MV-4-11 (cell line): ENCODE data around the gene PHACTR1.

Source experiments
- DNase-seq: peaks from one replicate; lab custom pipeline; 2025; lab: John Stamatoyannopoulos, UW

The PHACTR1 gene

GRCh38 chr6:12951415-12951814 lies 234.8 kb downstream of the PHACTR1 start:
- DNase-seq = no peak

GRCh38 chr6:12952318-12952717 lies 235.8 kb downstream of the PHACTR1 start:
- no peak for DNase-seq

GRCh38 chr6:12955956-12956355 lies 239.4 kb downstream of the PHACTR1 start:
- DNase-seq = no peak

- no peak for DNase-seq
Observed at GRCh38 chr6:12956991-12957320, 240.4 kb downstream of the PHACTR1 start.

- peak; percentile 19 for DNase-seq
Observed at GRCh38 chr6:12957321-12958051, 240.9 kb downstream of the PHACTR1 start.

- DNase-seq = no peak
Observed at GRCh38 chr6:12958052-12958706, 241.6 kb downstream of the PHACTR1 start.

- DNase-seq = no peak
Observed at GRCh38 chr6:12961761-12962160, 245.2 kb downstream of the PHACTR1 start.

- DNase-seq = peak; percentile 86
Observed at GRCh38 chr6:12962529-12962928, 246.0 kb downstream of the PHACTR1 start.

GRCh38 chr6:12962987-12963386 lies 246.4 kb downstream of the PHACTR1 start:
- DNase-seq = peak; percentile 88

- no peak for DNase-seq
Observed at GRCh38 chr6:12963567-12963966, 247.0 kb downstream of the PHACTR1 start.

- peak; percentile 68 for DNase-seq
Observed at GRCh38 chr6:12967686-12968085, 251.1 kb downstream of the PHACTR1 start.

- DNase-seq = peak; percentile 78
Observed at GRCh38 chr6:12968290-12968689, 251.7 kb downstream of the PHACTR1 start.

GRCh38 chr6:12968839-12969558 lies 252.4 kb downstream of the PHACTR1 start:
- no peak for DNase-seq

- no peak for DNase-seq
Observed at GRCh38 chr6:12969966-12970365, 253.4 kb downstream of the PHACTR1 start.

- DNase-seq = peak; percentile 53
Observed at GRCh38 chr6:12973386-12973785, 256.8 kb downstream of the PHACTR1 start.

GRCh38 chr6:12974551-12974950 lies 258.0 kb downstream of the PHACTR1 start:
- DNase-seq = peak; percentile 8

- DNase-seq = no peak
Observed at GRCh38 chr6:12976366-12976765, 259.8 kb downstream of the PHACTR1 start.

- DNase-seq = no peak
Observed at GRCh38 chr6:12977206-12977605, 260.6 kb downstream of the PHACTR1 start.

- no peak for DNase-seq
Observed at GRCh38 chr6:12977806-12978205, 261.2 kb downstream of the PHACTR1 start.

GRCh38 chr6:12980741-12981140 lies 264.2 kb downstream of the PHACTR1 start:
- DNase-seq = no peak

- no peak for DNase-seq
Observed at GRCh38 chr6:12984776-12985175, 268.2 kb downstream of the PHACTR1 start.

- no peak for DNase-seq
Observed at GRCh38 chr6:12987783-12988182, 271.2 kb downstream of the PHACTR1 start.

GRCh38 chr6:12990162-12990561 lies 273.6 kb downstream of the PHACTR1 start:
- no peak for DNase-seq
